Endothelial cell of umbilical vein (primary cell): Measurements from ENCODE around the gene PCTP. TPM values are rescaled to one million over a fixed set of nuclear protein-coding genes. Genes with fewer than 3 reads are reported as not detected.

Experiments used
- BruUV-seq: library from RNA; stranded (reverse); fragments of 400-500 nt; replicated peaks from 2 replicates; lab custom pipeline; 2021; lab: Mats Ljungman, UMichigan
- CTCF ChIA-PET: fragments of 300-600, 350-600 bp; sonication (Branson Sonifier 250); formaldehyde crosslinking; loops from one replicate; lab custom pipeline; 2021; ENCODE audit warnings: antibody characterized with exemption, inconsistent platforms; lab: Charles Lee
- POLR2A ChIA-PET: fragments of 300-600, 350-600 bp; sonication (Branson Sonifier 250); formaldehyde crosslinking; loops from one replicate; lab custom pipeline; 2021; ENCODE audit warnings: antibody characterized with exemption, inconsistent platforms; lab: Charles Lee
- DNase-seq: peaks from one replicate; pipeline ENCODE4 v3.0.0-alpha.2; 2011; ENCODE audit warnings: low read depth, low spot score
- FAIRE-seq: peaks from 2 replicates; lab custom pipeline; 2011; peaks lifted over from hg19 to GRCh38; lab: Jason Lieb, UNC
- H2AFZ ChIP-seq: 2 replicates; pipeline ENCODE4 v1.6.0; 2012; ENCODE audit warnings: low read depth, low read length, control low read depth, inconsistent platforms
- H3K27ac ChIP-seq: 2 replicates; pipeline ENCODE4 v1.5.1; 2011; ENCODE audit warnings: low read depth, mild to moderate bottlenecking, control low read depth, low read length, moderate library complexity; ENCODE audit not compliant: insufficient read depth
- H3K27me3 ChIP-seq, 2 experiments: 2 replicates each; pipeline versions ENCODE4 v1.6.0 to v1.6.1; 2011; ENCODE audit warnings: low read length in 2 of 2, mixed read lengths in 1 of 2; ENCODE audit not compliant: control insufficient read depth in 2 of 2, insufficient read depth in 2 of 2
- H3K36me3 ChIP-seq, 2 experiments: 2 replicates in 1 of 2; 3 replicates in 1 of 2; pipeline ENCODE4 v1.5.1; 2011; ENCODE audit warnings: low read length in 2 of 2, mild to moderate bottlenecking in 1 of 2, moderate library complexity in 1 of 2; ENCODE audit not compliant: control insufficient read depth in 2 of 2, insufficient read depth in 2 of 2; ENCODE audit errors: extremely low read depth in 1 of 2
- H3K4me1 ChIP-seq: 3 replicates; pipeline ENCODE4 v1.5.1; 2011; ENCODE audit warnings: mild to moderate bottlenecking, low read length; ENCODE audit not compliant: control insufficient read depth, insufficient read depth; ENCODE audit errors: extremely low read depth
- H3K4me2 ChIP-seq: 2 replicates; pipeline ENCODE4 v1.6.1; 2011; ENCODE audit warnings: low read length, control low read depth, mixed read lengths; ENCODE audit not compliant: insufficient read depth
- H3K4me3 ChIP-seq, 3 experiments: fragments of 200-600 bp in 1 of 3; sonication (generic), shearing (Covaris generic) in 1 of 3; replicated peaks in 1 of 3; 2 replicates each; pipeline ENCODE4 v1.5.1; 2011 to 2016; ENCODE audit warnings: control low read depth in 3 of 3, low read length in 3 of 3, mild to moderate bottlenecking in 2 of 3, inconsistent platforms in 1 of 3, low read depth in 1 of 3, moderate library complexity in 1 of 3; ENCODE audit not compliant: insufficient read depth in 1 of 3
- H3K79me2 ChIP-seq: 2 replicates; pipeline ENCODE4 v1.6.0; 2012; ENCODE audit warnings: low read length, inconsistent platforms; ENCODE audit not compliant: control insufficient read depth, insufficient read depth
- H3K9ac ChIP-seq: replicated peaks from 2 replicates; pipeline ENCODE3; 2011; ENCODE audit warnings: low read length, control low read depth; ENCODE audit not compliant: insufficient read depth; ENCODE audit errors: extremely low read depth
- H3K9me1 ChIP-seq: replicated peaks from 3 replicates; pipeline ENCODE4 v1.6.0; 2011; ENCODE audit warnings: mild to moderate bottlenecking, low read length; ENCODE audit not compliant: control insufficient read depth, insufficient read depth; ENCODE audit errors: extremely low read depth
- H3K9me3 ChIP-seq: replicated peaks from 2 replicates; pipeline ENCODE4 v1.5.1; 2012; ENCODE audit warnings: low read length, inconsistent platforms; ENCODE audit not compliant: control insufficient read depth, insufficient read depth
- H4K20me1 ChIP-seq: replicated peaks from 2 replicates; pipeline ENCODE3; 2011; ENCODE audit warnings: mild to moderate bottlenecking, low read length; ENCODE audit not compliant: control insufficient read depth, insufficient read depth; ENCODE audit errors: extremely low read depth
- EZH2 ChIP-seq: IDR thresholded peaks from 2 replicates; pipeline ENCODE4 v1.6.1; 2012; ENCODE audit warnings: borderline replicate concordance, low read depth, mild to moderate bottlenecking, moderate library complexity, low read length, inconsistent platforms; ENCODE audit not compliant: severe bottlenecking
- FOS ChIP-seq: IDR thresholded peaks from 2 replicates; pipeline ENCODE4 v1.6.1; 2011; ENCODE audit warnings: mild to moderate bottlenecking, low read length, moderate library complexity, borderline replicate concordance; ENCODE audit not compliant: insufficient read depth
- GATA2 ChIP-seq: IDR thresholded peaks from 2 replicates; pipeline ENCODE4 v1.7.0; 2011; ENCODE audit warnings: low read depth, mild to moderate bottlenecking, moderate library complexity, mixed read lengths, low read length; ENCODE audit not compliant: insufficient read length, insufficient read depth
- JUN ChIP-seq: IDR thresholded peaks from 2 replicates; pipeline ENCODE4 v1.6.1; 2011; ENCODE audit warnings: borderline replicate concordance, low read depth; ENCODE audit not compliant: insufficient read length, insufficient read depth
- MYC ChIP-seq: IDR thresholded peaks from one replicate; pipeline ENCODE4 v1.6.1; 2011; ENCODE audit warnings: mild to moderate bottlenecking, low read depth, low read length
- POLR2A ChIP-seq: IDR thresholded peaks from 2 replicates; pipeline ENCODE4 v1.6.1; 2012; ENCODE audit warnings: low read depth, mild to moderate bottlenecking, control low read depth, low read length
- POLR2AphosphoS5 ChIP-seq: IDR thresholded peaks from 2 replicates; pipeline ENCODE4 v1.6.1; 2012; ENCODE audit warnings: low read depth, mild to moderate bottlenecking, control low read depth, low read length, moderate library complexity; ENCODE audit not compliant: insufficient read depth
- dilution Hi-C: fragments of 300-500 bp; cut with MboI; formaldehyde crosslinking; loops from one replicate; pipeline ENCODE4 v1.15.0; 2019; ENCODE audit warnings: low sequenced_read_pairs; ENCODE audit not compliant: extremely low pct_ligation_motif_present
- intact Hi-C: fragments of 100-400 bp; cut with micrococcal nuclease; formaldehyde crosslinking; loops from one replicate; pipeline ENCODE4 v1.10.0; 2022
- polyA plus RNA-seq, 4 experiments: library from polyadenylated mRNA; depleted of rRNA in 3 of 4; stranded (reverse) in 3 of 4; unstranded in 1 of 4; fragments of >200 nt; gene quantifications; 2 replicates each; pipeline versions ENCODE4 v1.2.1 to v1.2.3, GENCODE V29; 2011 to 2012; ENCODE audit warnings: missing spikeins in 1 of 4
- total RNA-seq: library from RNA; stranded (reverse); gene quantifications from 2 replicates; pipeline ENCODE4 v1.2.3, GENCODE V29; 2021
- TF ChIP-seq, protein P1 (sequence below): IDR thresholded peaks from 2 replicates; pipeline ENCODE4 v1.6.1; 2011; ENCODE audit not compliant: insufficient read depth, insufficient read length
- TF ChIP-seq, protein P2 (sequence below), 2 donors: IDR thresholded peaks; 1 replicate in 1 of 2; 2 replicates in 1 of 2; pipeline ENCODE4 v1.5.1; 2011; ENCODE audit warnings: low read length in 2 of 2, mild to moderate bottlenecking in 2 of 2, moderate library complexity in 2 of 2, control low read depth in 1 of 2, inconsistent platforms in 1 of 2, low read depth in 1 of 2; ENCODE audit not compliant: insufficient read depth in 1 of 2; ENCODE audit errors: extremely low read depth in 1 of 2

Gene PCTP
- total and polyA plus RNA-seq, 2 donors (not counting 3 experiments of a cell fraction or from before 2014, with no cell fraction given), result 13.5 to 18.3 TPM

DNA sequence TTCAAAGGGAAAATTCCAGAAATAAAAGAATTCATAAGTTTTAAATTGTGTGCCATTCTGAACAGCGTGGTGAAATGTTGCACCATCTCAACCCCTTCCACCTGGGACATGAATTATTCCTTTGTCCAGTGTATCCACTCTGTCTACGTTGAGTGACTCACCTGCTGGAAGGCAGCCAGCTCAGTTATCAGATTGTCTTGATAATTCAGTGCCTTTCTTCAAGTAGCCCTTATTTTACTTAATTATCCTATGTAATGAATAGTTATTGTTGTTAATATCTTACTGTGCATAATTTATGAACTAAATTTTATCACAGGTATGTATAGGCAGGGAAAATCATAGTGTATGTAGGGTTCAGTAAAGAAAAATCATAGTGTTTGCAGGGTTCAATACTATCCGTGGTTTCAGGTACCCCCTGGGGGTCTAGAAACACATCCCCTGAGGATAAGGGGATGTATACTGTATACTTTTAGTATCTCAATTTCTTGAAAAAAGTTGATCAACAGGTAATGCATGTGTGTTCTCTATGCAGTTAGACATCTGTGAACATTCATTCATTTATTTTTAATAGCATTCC is 7.7 kb upstream of the PCTP start:
- intact Hi-C loops, result no loop called here
- DNase-seq (peak; percentile 45), FAIRE-seq (no peak)
- ChIA-PET CTCF (interaction anchor here (0.9 to 1.4 kb wide), 2 partner anchors 9 to 25 kb away, joined by 3 to 4 read pairs; no protein-coding TSS in a partner anchor), POLR2A (no interaction called here)
- no peak overlapping the region for H3K27ac ChIP-seq
- no peak overlapping the region for H3K9ac ChIP-seq
- TF ChIP-seq FOS (peak; percentile 28), GATA2 (peak; percentile 26)
- TF ChIP-seq, protein P1, sequence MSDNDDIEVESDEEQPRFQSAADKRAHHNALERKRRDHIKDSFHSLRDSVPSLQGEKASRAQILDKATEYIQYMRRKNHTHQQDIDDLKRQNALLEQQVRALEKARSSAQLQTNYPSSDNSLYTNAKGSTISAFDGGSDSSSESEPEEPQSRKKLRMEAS, result no peak
- no peaks in the 10 kb centered on the region for H3K9me3 ChIP-seq
- no peaks in the 10 kb centered on the region for H3K79me2 ChIP-seq
- no peaks in the 10 kb centered on the region for H3K4me1 ChIP-seq
- BruUV-seq, result no TSS peak
- no peaks in the 10 kb centered on the region for H3K36me3 ChIP-seq
- H3K27me3 ChIP-seq, result no peaks in the 10 kb centered on the region
- no peaks in the 10 kb centered on the region for H4K20me1 ChIP-seq
- H2AFZ ChIP-seq, result no peak overlapping the region
- H3K4me3 ChIP-seq, result no peak overlapping the region
- H3K9me1 ChIP-seq, result no peaks in the 10 kb centered on the region
- dilution Hi-C loops, result no loop called here
- H3K4me2 ChIP-seq, result no peak overlapping the region

DNA sequence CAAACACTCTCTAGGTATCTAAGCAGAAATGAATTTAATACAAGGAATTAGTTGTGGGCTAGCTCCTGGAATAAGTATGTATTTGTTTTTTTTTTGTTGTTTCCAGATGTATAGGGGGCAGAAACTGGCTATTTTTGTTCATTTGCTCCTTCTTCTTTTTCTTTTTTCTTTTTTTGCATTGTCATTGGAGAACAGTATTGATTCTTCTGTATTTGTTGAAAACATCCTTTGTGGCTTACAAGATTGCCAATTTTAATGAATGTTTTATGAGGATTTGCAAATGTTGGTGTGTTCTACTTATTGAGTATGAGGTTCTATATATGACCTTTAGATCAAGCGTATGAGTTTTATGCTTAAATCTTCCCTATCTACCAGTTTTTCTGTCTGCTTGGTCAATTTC is 5.6 kb upstream of the PCTP start:
- intact Hi-C loops, result no loop called here
- Histone ChIP-seq H3K9ac (no peak overlapping the region), H3K27me3 (no peaks in the 10 kb centered on the region), H3K4me1 (no peaks in the 10 kb centered on the region), H3K9me3 (no peaks in the 10 kb centered on the region), H3K4me3 (no peak overlapping the region), H3K27ac (no peak overlapping the region), H3K4me2 (no peak overlapping the region), H3K9me1 (no peaks in the 10 kb centered on the region), H3K79me2 (no peaks in the 10 kb centered on the region), H2AFZ (no peak overlapping the region), H3K36me3 (no peaks in the 10 kb centered on the region), H4K20me1 (no peaks in the 10 kb centered on the region)
- TF ChIP-seq EZH2 (no peak), GATA2 (no peak), POLR2A (no peak), POLR2AphosphoS5 (no peak), JUN (no peak), FOS (no peak), MYC (no peak)
- TF ChIP-seq, protein P2, sequence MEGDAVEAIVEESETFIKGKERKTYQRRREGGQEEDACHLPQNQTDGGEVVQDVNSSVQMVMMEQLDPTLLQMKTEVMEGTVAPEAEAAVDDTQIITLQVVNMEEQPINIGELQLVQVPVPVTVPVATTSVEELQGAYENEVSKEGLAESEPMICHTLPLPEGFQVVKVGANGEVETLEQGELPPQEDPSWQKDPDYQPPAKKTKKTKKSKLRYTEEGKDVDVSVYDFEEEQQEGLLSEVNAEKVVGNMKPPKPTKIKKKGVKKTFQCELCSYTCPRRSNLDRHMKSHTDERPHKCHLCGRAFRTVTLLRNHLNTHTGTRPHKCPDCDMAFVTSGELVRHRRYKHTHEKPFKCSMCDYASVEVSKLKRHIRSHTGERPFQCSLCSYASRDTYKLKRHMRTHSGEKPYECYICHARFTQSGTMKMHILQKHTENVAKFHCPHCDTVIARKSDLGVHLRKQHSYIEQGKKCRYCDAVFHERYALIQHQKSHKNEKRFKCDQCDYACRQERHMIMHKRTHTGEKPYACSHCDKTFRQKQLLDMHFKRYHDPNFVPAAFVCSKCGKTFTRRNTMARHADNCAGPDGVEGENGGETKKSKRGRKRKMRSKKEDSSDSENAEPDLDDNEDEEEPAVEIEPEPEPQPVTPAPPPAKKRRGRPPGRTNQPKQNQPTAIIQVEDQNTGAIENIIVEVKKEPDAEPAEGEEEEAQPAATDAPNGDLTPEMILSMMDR (IDR thresholded peaks at IDR 0.05; ENCODE audit: extremely low read depth in 1 of 2, insufficient read depth in 1 of 2, low read depth in 1 of 2, low read length in 2 of 2), result no peak
- TF ChIP-seq, protein P1, result no peak
- ChIA-PET CTCF (interaction anchor here (1.0 kb wide), 1 partner anchor 10 kb away, joined by 5 read pairs; no protein-coding TSS in a partner anchor), POLR2A (no interaction called here)
- dilution Hi-C loops, result no loop called here
- DNase-seq (no peak), FAIRE-seq (no peak)
- no TSS peak for BruUV-seq
